CD4-positive, alpha-beta T cell treated with Interferon gamma for 1 hour (primary cell): ENCODE measurements around the gene NMNAT2.
A peak's percentile ranks its signal among the peaks of the same experiment; 100 is the strongest.
"Not testable (repeated sequence)": the region's sequence is repeated elsewhere in the genome, so short reads cannot be mapped to it uniquely, and the experiment has no call there.

ENCODE experiments used
- DNase-seq: peaks from one replicate; pipeline ENCODE4 v3.0.0-alpha.2; 2020

NMNAT2 gene

DNA sequence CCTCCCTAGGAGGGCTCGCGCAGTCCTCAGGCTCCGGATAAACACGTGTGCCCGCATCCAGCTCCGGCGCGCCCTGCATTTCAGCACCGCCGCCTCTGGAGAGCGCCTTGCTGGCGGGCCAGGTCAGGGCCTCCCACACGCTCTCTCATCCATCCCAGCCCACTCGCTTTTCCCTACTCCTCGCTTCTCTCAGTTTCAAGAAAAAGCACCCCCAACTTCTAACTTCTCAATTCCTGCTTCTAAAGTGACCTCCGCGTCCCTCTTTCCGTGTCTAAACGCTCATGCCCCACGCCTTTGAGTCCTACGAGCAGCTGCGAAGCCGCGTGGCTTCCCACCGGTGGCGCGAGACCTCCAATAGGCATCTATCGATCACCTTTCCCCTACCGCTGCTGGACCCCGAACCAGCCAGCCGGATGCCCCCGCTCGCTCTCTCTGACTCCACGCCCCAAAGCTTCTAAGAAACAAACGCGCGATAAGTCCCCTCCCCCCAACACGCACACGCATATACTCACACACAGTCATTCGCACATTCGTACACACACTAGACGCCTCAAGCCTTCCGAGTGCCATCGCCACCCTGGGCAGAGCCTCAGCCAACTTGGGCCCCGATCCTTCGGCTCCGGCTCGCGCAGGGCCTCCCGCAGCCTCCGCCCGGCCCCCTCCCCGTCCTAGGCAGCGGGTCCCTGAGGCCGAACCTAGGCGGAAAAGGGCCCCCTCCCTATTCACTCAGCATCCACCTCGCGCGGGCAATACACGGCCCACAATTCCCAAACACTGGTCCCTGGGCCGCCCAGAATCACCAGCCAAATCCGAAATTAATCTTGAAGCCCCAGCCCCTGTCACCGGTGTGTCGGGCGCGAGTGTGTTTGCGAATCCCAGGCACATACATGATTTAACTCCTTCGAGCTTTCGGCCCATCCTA is 1.1 kb downstream of the NMNAT2 start:
- DNase-seq, result peak; percentile 3

DNA sequence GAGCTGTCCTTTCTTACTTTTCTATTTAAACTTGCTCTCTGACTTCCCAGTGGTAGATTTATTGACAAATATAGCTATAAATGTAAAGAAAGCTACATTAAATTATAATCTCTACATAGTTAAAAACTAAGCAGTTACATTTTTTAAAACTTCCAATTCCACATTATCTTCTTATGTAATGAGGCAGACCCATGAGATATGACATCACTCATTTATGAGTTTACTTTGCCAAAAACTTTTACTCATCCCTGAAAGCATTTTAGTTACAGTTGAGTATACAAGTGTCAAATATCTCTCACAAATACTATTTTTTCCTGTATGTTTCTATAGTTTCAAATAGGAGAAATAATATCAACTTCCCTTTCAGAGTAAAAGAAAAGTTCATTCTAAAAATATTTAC is 3.8 kb downstream of the NMNAT2 start:
- no peak for DNase-seq

DNA sequence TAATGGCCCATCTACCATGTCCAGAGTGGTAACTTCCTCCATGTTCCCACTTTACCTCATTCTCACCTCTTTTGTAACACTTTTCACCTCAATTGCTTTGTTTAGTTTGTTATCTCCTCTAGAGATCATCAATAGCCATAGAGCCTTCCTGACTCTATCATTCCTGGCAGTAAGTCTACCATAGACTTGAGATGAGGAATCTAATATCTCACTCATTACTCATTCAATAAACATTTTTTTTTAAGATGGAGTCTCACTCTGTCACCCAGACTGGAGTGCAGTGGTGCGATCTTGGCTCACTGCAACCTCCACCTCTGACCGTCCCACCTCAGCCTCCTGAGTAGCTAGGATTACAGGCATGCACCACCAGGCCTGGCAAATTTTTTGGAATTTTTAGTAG is 7.1 kb downstream of the NMNAT2 start:
- no peak for DNase-seq

DNA sequence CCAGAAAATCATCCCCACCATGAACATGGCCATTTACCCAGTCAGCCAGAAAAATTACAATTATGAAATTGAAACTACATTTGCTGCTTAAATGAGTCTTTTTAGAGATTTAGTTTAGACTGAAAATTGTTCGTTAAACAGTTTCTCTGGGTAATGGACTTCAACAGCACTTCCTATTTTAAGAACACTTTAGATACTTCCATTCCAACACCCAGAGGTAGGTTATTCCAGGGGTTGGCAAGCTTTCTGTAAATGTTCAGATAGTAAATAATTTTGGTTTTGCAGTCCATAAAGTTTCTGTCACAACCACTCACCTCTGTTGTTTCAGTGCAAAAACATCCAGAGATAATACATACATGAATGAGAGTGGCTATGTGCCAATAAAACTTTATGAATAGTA is 10.2 kb downstream of the NMNAT2 start:
- no peak for DNase-seq

DNA sequence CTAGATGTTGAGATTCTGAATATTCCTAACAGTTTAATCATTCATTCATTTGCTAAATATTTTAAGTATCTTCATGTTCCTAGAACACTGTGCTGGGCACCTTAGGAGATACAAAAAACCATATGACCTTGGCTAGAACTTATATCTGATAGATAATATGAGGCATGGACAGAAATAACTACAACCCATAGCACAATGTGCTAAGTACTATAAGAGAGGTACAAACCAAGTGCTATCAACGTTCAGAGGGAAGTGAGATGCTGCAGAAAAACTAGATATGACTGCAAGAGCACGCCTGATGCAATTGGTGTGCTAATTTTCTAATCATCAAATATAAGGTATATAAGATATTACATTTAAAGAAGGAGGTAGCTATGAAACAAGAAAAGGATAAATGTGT is 10.7 kb downstream of the NMNAT2 start:
- DNase-seq, result no peak

DNA sequence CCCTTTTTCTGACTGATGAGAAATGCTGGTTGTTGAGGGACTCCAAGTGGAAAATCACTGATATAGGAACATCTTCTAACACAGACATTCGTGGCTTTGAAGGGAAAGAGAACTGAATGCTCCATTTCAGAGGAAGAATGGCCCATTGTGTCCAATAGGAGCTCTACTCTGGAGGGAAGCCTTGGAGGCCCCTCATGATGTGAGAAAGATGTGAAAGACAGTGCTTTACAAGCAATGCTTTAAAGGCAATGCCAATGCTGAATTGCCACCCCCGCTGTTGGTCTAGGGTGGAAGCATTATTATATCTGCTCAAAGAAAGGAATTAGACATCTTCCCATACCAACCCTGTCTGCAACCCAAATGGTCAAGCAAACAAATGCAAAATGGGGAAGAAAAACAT is 13.7 kb downstream of the NMNAT2 start:
- no peak for DNase-seq

DNA sequence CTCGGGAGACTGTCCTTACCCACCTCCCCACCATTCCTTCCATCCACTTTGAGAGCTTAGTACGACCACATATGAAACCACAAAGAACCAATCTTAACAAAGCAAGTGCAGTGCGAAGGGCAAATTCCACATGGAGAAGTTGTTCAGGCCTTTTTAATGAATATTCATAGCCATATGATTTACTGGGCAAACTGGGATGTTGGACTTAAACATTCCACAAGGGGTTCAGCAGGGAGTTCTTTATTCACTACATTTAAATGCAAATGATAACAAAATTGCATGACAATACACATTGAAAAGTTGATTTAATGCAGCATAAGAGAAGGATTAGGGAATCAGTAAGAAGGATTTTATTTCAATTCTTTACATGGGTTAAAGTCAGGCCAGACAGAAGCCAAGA is 14.7 kb downstream of the NMNAT2 start:
- no peak for DNase-seq

DNA sequence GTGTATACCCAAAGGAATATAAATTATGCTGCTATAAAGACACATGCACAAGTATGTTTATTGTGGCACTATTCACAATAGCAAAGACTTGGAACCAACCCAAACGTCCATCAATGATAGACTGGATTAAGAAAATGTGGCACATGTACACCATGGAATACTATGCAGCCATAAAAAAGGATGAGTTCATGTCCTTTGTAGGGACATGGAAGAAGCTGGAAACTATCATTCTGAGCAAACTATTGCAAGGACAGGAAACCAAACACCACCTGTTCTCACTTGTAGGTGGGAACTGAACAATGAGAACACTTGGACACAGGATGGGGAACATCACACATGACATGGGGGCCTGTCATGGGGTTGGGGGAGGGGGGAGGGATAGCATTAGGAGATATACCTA is 16.6 kb downstream of the NMNAT2 start:
- not testable (repeated sequence) for DNase-seq

DNA sequence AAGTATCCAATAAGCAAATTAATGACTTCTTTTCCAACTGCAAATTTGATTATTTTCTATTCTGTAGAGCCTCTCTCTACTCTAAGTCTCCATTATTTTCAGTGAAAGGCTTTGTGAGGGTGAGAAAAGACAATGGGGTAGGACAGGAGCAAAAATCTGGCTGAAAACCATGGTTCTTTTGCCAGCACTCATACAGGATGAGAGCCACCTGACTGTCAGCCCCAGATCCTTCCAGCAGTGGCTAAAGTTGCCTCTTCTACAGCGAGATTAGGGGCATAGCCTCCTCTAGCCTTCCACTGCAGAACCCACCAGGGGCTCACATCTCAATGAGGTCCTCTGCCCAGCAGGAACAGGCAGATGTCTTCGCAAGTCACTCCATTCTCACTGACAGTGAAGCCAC is 23.7 kb downstream of the NMNAT2 start:
- no peak for DNase-seq

DNA sequence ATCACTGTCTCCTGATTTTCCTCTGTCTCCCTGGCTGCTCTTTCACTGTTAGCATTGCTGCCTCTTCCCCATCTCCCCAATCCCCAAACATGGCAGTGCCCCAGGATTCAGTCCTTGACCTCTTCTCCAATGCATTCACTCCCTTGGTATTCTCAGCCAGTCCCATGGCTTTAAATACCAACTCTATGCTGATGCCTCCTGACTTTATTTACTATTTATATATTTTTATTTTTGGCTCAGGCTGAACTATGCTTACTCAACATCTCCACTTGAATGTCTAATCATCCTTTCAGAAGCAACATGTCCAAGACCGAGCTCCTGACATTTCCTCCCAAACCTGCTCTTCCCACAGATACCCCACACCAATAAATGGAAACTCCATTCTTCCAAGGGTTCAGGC is 26.3 kb downstream of the NMNAT2 start:
- DNase-seq, result no peak

DNA sequence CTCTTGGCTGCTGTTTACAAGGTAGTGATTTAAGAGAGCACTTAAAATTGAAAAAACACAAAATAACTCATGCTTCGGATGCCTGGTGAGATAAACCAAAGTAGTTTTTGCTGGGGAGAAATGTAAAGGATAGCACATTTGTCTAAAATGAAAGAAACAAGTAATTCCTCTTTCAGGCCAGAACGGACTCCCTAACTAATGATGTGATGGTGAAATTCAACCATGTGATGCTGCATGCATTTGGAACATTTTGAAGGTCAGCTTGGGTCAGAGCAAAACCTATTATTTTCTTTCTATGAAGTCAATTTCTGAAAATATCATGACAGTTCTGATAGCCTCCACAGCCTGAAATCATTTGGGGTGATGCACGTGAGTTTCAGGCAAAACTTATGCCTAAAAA is 27.6 kb downstream of the NMNAT2 start:
- no peak for DNase-seq

DNA sequence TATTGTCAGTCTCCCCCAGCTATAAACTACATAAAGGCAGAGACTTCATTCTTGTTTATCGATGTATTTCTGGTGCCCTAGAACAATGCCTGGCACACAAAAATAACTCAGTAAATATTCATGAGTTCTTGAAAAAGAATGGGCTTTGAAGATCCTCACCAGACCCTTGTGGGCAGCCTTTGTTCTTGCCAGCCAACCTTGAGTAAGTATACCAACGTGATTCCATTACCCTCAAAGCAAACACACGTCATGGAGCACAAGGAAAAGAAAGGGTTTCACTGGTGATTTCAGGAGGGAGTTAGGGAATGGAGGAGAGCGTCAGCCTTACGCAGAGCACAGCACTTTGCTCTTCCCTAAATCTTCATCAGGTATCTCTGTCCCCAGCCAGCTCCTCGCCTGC is 29.4 kb downstream of the NMNAT2 start:
- no peak for DNase-seq

DNA sequence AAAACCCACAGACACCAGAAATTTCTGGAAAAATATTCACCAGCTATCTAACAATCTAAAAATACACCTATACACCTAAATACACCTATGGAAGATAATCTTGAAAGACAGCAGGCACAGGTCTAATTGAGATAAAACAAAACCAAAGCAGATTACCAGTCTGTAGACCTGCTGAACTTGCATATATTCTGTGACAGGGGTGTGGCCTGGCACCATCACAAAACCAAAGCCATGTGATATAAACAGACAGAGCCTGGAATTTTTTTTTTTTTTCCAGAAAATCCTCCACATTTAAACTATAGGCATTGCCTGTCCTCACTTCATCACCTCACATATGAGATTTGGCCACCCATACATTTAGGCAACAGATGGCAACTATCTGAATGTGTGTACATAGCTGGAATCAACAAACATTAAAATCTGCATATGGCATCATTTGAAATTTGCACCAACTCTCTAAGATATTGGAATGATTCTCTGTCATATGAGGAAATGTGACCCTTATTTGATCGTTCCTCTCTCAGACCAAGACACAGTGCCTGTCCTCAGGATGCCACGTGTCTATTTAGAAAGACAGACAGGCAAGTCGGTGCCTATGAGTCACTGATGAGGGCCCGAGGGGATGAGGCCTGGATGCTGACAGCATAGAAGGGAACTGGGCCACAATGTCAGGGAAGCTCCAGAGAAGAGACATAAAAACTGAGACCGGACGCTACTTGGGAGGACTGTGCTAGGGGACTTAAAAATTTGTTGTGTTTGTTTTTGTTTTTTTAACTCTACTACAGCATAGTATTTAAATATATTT is 32.6 kb downstream of the NMNAT2 start:
- no peak for DNase-seq

DNA sequence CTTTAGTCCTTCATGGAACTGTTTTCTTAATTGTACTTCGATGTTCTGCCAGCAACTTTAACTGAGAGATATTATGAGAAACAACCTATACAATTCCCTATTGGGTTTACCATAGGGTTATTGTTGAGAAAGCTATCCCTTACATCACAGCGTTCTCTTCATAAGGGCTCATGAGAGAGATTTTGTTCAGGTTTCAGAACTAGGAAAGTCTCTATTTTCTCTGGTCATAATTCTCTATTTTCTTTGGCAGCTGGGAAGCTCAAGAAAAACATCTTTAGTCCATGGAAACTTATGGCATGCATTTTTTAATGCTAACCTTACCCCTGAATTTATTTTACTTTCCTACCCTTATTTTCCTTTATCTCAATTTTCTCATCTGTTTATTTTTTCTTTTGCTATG is 38.2 kb downstream of the NMNAT2 start:
- no peak for DNase-seq

DNA sequence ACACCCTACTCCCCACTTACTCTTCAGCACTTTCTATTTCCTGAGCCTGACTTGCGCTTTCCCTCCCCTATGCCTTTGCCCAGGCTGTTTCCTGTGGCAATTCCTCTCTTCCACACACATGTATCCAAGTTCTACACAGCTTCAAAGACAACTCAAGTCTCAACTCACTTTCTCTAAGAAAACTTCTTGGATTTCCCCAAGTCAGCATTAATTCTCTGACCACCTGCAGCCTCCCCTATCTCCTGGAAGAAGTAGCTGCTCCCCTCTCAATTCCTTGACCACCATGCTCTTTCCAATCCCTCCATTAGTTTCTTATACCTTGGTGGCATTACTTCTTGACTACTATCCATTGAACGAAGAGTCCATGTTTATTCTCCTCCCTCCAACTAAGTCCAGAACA is 42.8 kb downstream of the NMNAT2 start:
- no peak for DNase-seq

DNA sequence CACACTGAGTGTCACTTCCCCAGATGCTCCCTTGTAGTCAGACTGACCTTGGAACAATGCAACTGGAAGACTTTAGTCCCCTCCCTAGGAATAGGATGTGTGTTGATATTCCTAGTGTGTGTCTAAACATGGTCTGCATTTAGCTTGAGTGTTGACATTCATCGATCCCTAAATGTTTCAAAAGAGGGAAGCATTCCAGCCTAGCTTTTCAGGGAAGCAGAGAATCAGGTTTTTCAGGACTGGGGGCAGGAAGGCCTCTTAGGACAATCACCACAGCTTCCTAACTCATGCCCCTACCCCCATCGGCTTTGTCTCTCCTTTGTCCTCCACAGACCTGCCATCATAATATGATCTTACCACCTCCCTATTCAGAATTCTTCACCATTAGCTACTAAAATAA is 43.4 kb downstream of the NMNAT2 start:
- DNase-seq, result no peak

DNA sequence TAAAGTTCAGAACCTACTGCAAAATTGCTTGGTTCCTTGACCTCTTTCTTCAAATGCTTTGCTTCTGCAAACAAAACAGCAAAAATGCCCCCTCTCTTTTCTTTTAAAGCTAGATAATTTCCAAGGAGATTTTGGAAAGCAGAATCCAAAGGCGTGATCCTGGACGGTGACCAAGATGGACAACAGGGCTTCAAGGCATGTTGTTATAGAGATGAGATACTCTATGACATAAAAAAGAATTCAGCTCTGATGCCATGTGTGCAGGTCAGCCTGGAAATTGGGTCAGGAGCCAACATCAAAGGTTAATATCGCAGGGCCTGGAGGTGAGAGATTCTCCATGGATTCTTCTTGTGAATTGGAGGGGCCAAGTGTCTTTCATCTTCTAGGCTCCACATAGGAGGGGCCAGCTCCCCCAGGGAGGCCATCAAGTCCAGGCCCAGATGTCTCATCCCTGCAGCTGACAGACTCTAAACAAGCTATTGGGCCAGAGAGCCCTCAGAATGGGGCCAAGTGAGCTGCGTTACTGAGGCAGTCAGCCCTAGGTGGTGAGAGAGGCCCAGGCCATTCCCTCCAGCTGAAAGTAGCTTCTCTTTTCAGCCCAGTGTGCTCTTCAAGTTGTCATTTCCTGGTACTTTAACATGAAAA is 45.5 kb downstream of the NMNAT2 start:
- no peak for DNase-seq

DNA sequence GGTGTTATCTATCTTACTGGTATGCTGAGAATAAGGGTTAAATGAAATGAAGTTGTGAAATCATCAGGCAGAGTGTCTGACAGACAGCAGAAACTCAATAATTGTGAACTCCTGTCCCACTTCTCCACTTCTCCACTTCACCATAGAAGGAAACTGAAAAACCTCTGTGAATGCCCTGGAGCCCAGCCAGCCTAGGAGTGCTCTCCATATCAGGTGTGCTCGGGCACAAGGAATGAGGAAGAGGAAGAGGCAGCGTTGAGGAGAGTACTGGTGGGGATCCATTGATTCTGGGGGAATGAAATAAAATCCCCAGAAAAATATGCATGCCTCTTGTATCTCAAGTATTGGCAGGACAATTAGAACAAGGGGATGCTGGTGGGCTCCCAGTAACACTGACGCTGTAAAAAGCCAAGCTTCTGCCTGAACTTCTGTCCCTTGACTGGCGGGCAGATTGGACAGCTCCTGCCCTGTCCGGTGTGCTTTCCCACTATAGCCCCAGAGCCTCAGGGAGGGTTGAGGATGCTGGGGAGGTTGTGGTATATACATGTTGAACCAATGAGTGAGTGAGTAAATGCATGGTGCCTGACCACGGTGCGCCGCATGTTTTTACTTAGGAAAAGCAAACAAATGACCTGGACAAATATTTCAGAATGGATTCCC is 47.7 kb downstream of the NMNAT2 start:
- DNase-seq, result no peak

DNA sequence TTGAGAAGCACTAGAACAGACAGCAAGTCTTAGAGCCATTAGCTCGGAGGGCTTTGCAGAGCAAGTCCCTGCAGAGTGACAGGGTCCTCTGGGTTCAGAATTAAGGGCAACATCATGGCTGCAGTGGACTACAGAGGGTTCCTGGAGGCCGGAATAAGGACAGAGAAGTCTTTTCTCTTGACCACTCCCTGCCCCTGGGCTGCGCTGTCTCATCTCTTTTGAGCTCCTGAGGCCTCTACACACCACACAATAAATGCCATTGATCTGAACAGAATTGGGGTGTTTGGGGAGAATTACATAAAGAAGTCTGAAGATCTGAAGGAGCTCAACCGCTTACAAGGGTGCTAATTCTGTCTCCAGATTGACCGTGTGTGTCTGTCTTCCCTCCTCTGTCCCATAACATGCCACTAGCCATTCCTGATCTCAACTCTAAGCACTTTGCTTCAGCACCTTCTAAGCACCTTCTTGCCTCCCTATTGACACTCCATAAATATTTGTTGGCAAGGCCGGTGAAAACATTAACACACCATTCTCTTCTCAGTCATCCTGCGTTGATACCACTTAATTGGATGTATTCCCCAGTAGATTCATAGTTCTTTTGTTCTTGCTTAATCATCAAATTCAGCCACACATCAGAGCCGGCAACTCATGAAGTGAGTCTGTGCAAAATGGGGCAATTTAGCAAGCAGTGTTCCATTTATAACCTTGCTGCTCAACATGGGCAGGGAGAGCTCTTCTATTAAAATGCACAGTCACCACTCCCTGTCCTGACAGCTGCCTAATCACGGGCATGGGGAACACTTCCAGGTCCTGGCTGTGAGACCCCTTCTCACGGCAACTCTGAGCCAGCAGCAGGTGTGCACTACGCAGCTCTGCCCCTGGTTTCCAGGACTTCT is 49.7 kb downstream of the NMNAT2 start:
- DNase-seq, result no peak

DNA sequence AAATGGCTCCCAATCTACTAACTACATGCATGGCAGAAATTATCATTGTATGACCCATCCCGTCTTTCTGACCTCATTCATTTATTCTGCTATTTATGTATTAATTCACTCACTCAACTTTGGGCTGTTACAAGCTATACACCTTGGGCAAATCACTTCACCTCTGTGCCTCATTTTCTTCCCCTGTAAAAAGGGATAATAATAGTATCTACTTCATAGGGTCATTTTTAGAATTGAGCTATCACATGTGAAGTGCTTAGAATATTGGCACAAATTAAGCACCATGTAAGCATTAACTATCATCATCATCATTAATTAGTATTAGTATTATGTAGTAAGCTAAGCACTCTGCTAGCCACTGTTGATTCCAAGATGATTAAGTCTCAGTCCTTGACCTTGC is 52.1 kb downstream of the NMNAT2 start:
- no peak for DNase-seq

DNA sequence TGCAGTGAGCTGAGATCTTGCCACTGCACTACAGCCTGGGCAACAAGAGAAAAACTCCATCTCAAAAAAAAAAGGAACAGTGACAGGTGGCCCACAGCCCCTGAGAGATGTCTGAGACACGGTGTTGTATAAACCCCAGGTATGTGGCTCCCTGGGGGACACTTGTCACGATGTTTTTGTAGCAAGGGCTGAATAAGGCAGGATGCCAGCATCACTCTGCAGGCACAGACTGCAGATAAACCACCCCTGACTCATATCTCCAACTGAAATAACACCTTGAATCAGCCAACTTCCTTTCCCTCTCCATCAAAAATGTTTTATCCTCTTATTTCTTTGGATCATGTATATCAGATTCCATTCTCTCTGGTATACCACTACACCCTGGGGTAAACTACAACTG is 52.5 kb downstream of the NMNAT2 start:
- DNase-seq, result no peak

DNA sequence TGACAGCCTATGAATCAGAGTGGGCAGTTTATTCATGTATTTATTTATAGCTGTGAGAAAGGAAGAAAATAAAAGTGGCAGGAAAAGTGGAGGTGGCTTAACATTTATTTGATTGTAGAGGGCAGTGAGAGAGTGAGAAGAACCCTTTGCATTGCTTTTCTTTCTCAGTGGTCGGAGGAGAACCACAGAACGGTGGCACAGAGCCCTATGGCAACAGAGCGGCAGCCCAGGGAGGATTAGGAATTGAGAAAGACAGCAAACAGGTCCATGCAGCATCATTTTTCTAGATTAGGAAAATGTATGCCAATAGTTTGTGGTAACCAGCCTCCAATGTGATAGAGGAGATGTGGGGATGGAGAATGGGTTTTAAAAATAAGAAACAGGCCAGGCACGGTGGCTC is 53.1 kb downstream of the NMNAT2 start:
- DNase-seq, result no peak
